Measurements from ENCODE around the gene SIGLEC8.

SIGLEC8 gene

DNA sequence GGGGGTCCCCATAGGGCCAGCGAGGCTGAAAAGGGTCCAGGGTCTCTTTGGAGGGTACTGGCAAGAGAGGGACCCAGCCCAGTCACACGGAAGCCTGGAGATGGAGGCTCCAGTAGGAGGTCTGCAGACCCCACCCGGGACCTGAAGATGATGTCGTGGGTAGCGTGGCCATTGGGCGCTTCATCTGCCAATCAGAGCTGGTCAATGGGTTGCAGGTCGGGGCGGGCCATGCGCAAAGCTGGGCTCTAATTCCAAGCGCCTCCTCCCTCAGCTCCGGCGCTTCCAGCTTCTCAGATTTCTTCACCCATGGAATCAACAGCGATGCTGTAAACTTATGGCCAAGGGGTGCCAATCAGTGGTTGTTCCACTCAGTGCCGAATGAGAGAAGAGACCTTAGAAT, 32.4 kb upstream of the SIGLEC8 start:
- H3K27me3 ChIP-seq (ENCODE audit: insufficient read depth, low read length) = no peaks in the 10 kb centered on the region
- no peak overlapping the region for H3K27ac ChIP-seq (ENCODE audit: low read depth, low read length)
- H3K4me1 ChIP-seq (ENCODE audit: insufficient read depth, low read length) = no peaks in the 10 kb centered on the region
- 71% methylated on average over 14 of the region's 14 CpGs for WGBS
- no peak overlapping the region for H3K4me3 ChIP-seq (ENCODE audit: low read length)
- H3K9ac ChIP-seq (ENCODE audit: low read depth, low read length) = no peak overlapping the region
- H3K9me3 ChIP-seq (ENCODE audit: insufficient read depth, low read depth, low read length) = peaks cover 5% of the 10 kb centered on the region
- H3K36me3 ChIP-seq (ENCODE audit: insufficient read depth, low read length) = no peaks in the 10 kb centered on the region

DNA sequence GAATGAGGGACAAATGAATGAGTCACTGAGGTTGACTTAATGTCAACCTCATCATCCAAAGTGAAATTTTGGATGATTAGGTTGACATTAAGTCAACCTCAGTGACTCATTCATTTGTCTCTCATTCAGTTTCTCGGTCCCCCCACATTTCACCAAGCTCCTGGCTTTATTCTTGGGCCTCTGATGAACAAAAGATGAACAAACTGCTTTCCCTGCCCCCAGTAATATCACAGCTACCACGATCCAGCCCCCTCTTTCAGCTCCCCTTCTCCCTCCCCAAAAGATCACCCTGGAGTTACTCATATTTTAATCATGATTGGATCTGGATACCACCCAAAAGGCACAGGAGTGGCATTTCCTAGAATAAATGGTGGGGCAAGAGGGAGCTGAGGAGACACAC, 30.9 kb upstream of the SIGLEC8 start:
- WGBS = 45% methylated on average over 2 of the region's 2 CpGs
- Histone ChIP-seq H3K9ac (ENCODE audit: low read depth, low read length) (no peak overlapping the region), H3K9me3 (ENCODE audit: insufficient read depth, low read depth, low read length) (peaks cover 6% of the 10 kb centered on the region)

GRCh38 chr19:51488491-51488890, 30.2 kb upstream of the SIGLEC8 start:
- Histone ChIP-seq H3K36me3 (ENCODE audit: insufficient read depth, low read length) (no peaks in the 10 kb centered on the region), H3K27ac (ENCODE audit: low read depth, low read length) (no peak overlapping the region), H3K4me1 (ENCODE audit: insufficient read depth, low read length) (no peaks in the 10 kb centered on the region), H3K4me3 (ENCODE audit: low read length) (no peak overlapping the region), H3K9me3 (ENCODE audit: insufficient read depth, low read depth, low read length) (peaks cover 6% of the 10 kb centered on the region), H3K27me3 (ENCODE audit: insufficient read depth, low read length) (no peaks in the 10 kb centered on the region), H3K9ac (ENCODE audit: low read depth, low read length) (no peak overlapping the region)
- WGBS = 81% methylated on average over 3 of the region's 3 CpGs

More for the DNA sequence above, 30.9 kb upstream of the SIGLEC8 start:
- no peaks in the 10 kb centered on the region for H3K4me1 ChIP-seq (ENCODE audit: insufficient read depth, low read length)
- no peaks in the 10 kb centered on the region for H3K36me3 ChIP-seq (ENCODE audit: insufficient read depth, low read length)
- no peak overlapping the region for H3K4me3 ChIP-seq (ENCODE audit: low read length)
- no peaks in the 10 kb centered on the region for H3K27me3 ChIP-seq (ENCODE audit: insufficient read depth, low read length)
- no peak overlapping the region for H3K27ac ChIP-seq (ENCODE audit: low read depth, low read length)

- peaks cover 6% of the 10 kb centered on the region for H3K9me3 ChIP-seq (ENCODE audit: insufficient read depth, low read depth, low read length)
- no peaks in the 10 kb centered on the region for H3K36me3 ChIP-seq (ENCODE audit: insufficient read depth, low read length)
- no peaks in the 10 kb centered on the region for H3K27me3 ChIP-seq (ENCODE audit: insufficient read depth, low read length)
- H3K4me3 ChIP-seq (ENCODE audit: low read length) = no peak overlapping the region
- 76% methylated on average over 5 of the region's 5 CpGs for WGBS
- H3K4me1 ChIP-seq (ENCODE audit: insufficient read depth, low read length) = no peaks in the 10 kb centered on the region
- H3K27ac ChIP-seq (ENCODE audit: low read depth, low read length) = no peak overlapping the region
- no peak overlapping the region for H3K9ac ChIP-seq (ENCODE audit: low read depth, low read length)
These were observed 27.9 kb upstream of the SIGLEC8 start for GRCh38 chr19:51485960-51486660.

GRCh38 chr19:51480590-51480989, 22.3 kb upstream of the SIGLEC8 start:
- H3K4me1 ChIP-seq (ENCODE audit: insufficient read depth, low read length) = no peaks in the 10 kb centered on the region
- 42% methylated on average over 8 of the region's 8 CpGs for WGBS

GRCh38 chr19:51479531-51480331, 21.5 kb upstream of the SIGLEC8 start:
- no peak overlapping the region for H3K27ac ChIP-seq (ENCODE audit: low read depth, low read length)
- 75% methylated on average over 12 of the region's 12 CpGs for WGBS

More at GRCh38 chr19:51480590-51480989, 22.3 kb upstream of the SIGLEC8 start:
- H3K9ac ChIP-seq (ENCODE audit: low read depth, low read length) = no peak overlapping the region
- H3K4me3 ChIP-seq (ENCODE audit: low read length) = no peak overlapping the region
- H3K27me3 ChIP-seq (ENCODE audit: insufficient read depth, low read length) = 0 out of 2 replicates have a peak, but pooled peaks cover 3% of the 10 kb centered on the region
- no peak overlapping the region for H3K27ac ChIP-seq (ENCODE audit: low read depth, low read length)
- H3K36me3 ChIP-seq (ENCODE audit: insufficient read depth, low read length) = no peaks in the 10 kb centered on the region
- no peaks in the 10 kb centered on the region; the same call in 1 of the 2 replicates for H3K9me3 ChIP-seq (ENCODE audit: insufficient read depth, low read depth, low read length)

GRCh38 chr19:51478381-51479234, 20.4 kb upstream of the SIGLEC8 start, which contains the start of gene CEACAM18:
TSS of gene CEACAM18 (plus strand) at chr19:51478539.
- H3K27ac ChIP-seq (ENCODE audit: low read depth, low read length) = no peak within 1 kb of the TSS
- 59% methylated on average over 17 of the region's 17 CpGs for WGBS

More at GRCh38 chr19:51479531-51480331, 21.5 kb upstream of the SIGLEC8 start:
- H3K36me3 ChIP-seq (ENCODE audit: insufficient read depth, low read length) = no peaks in the 10 kb centered on the region
- no peak overlapping the region for H3K4me3 ChIP-seq (ENCODE audit: low read length)
- H3K27me3 ChIP-seq (ENCODE audit: insufficient read depth, low read length) = peaks cover 6% of the 10 kb centered on the region; the same call in 1 of the 2 replicates
- no peaks in the 10 kb centered on the region for H3K4me1 ChIP-seq (ENCODE audit: insufficient read depth, low read length)
- H3K9ac ChIP-seq (ENCODE audit: low read depth, low read length) = no peak overlapping the region
- no peaks in the 10 kb centered on the region for H3K9me3 ChIP-seq (ENCODE audit: insufficient read depth, low read depth, low read length)

DNA sequence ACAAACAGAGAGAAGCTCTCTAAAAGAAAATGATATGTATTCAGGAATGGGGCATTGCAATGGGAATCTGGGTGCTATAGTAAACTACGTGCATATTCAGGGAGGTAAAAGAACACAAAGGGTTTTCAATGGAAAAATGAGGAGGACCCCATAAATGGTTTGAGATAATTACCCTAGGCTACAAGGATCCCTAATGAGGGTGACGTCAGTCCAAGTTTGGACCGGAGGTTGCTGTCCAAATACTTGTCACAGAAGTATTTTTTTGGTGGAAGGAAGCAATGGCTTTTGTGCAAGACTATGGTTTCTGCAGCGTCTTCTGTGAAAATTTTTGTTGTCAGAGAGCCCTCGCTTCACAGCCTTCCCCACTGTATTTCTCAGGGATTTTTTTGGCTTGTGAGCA, 19.1 kb upstream of the SIGLEC8 start:
- no peak overlapping the region for H3K27ac ChIP-seq (ENCODE audit: low read depth, low read length)
- H3K36me3 ChIP-seq (ENCODE audit: insufficient read depth, low read length) = no peaks in the 10 kb centered on the region
- no peak overlapping the region for H3K9ac ChIP-seq (ENCODE audit: low read depth, low read length)
- 71% methylated on average over 5 of the region's 5 CpGs for WGBS
- H3K4me1 ChIP-seq (ENCODE audit: insufficient read depth, low read length) = no peaks in the 10 kb centered on the region
- peaks cover 11% of the 10 kb centered on the region; the same call in 1 of the 2 replicates for H3K27me3 ChIP-seq (ENCODE audit: insufficient read depth, low read length)
- H3K4me3 ChIP-seq (ENCODE audit: low read length) = no peak overlapping the region
- no peaks in the 10 kb centered on the region for H3K9me3 ChIP-seq (ENCODE audit: insufficient read depth, low read depth, low read length)

More at GRCh38 chr19:51478381-51479234, 20.4 kb upstream of the SIGLEC8 start, which contains the start of gene CEACAM18:
- no peak within 1 kb of the TSS for H3K4me3 ChIP-seq (ENCODE audit: low read length)
- H3K9me3 ChIP-seq (ENCODE audit: insufficient read depth, low read depth, low read length) = no peaks in the 10 kb centered on the region
- H3K4me1 ChIP-seq (ENCODE audit: insufficient read depth, low read length) = no peaks in the 10 kb centered on the region
- H3K9ac ChIP-seq (ENCODE audit: low read depth, low read length) = no peak within 1 kb of the TSS
- no peaks in the 10 kb centered on the region for H3K36me3 ChIP-seq (ENCODE audit: insufficient read depth, low read length)
- peaks cover 11% of the 10 kb centered on the region; the same call in 1 of the 2 replicates for H3K27me3 ChIP-seq (ENCODE audit: insufficient read depth, low read length)

DNA sequence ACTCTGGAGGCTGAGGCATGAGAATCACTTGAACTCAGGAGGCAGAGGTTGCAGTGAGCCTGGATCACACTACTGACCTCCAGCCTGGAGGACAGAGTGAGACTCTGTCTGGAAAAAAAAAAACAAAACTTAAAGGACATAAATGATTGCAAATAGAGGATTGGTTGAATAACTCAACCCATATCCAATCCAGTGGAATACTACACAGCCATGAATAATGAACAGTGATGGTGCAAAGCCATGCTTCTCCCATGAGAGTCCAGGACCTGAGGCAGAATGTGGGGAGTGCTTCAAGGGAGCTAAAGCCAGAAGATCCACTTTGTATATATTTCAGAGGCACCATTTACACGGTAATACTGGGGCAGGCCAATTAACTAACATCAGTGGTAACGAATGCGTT, 17.9 kb upstream of the SIGLEC8 start:
- 91% methylated on average over 3 of the region's 3 CpGs for WGBS
- no peak overlapping the region for H3K4me3 ChIP-seq (ENCODE audit: low read length)
- H3K27ac ChIP-seq (ENCODE audit: low read depth, low read length) = no peak overlapping the region
- H3K36me3 ChIP-seq (ENCODE audit: insufficient read depth, low read length) = no peaks in the 10 kb centered on the region
- no peaks in the 10 kb centered on the region for H3K9me3 ChIP-seq (ENCODE audit: insufficient read depth, low read depth, low read length)
- no peak overlapping the region for H3K9ac ChIP-seq (ENCODE audit: low read depth, low read length)
- H3K4me1 ChIP-seq (ENCODE audit: insufficient read depth, low read length) = no peaks in the 10 kb centered on the region
- peaks cover 11% of the 10 kb centered on the region; the same call in 1 of the 2 replicates for H3K27me3 ChIP-seq (ENCODE audit: insufficient read depth, low read length)

- no peak overlapping the region for H3K9ac ChIP-seq (ENCODE audit: low read depth, low read length)
- H3K27me3 ChIP-seq (ENCODE audit: insufficient read depth, low read length) = peaks cover 16% of the 10 kb centered on the region
- no peaks in the 10 kb centered on the region for H3K36me3 ChIP-seq (ENCODE audit: insufficient read depth, low read length)
- H3K9me3 ChIP-seq (ENCODE audit: insufficient read depth, low read depth, low read length) = no peaks in the 10 kb centered on the region
- no peaks in the 10 kb centered on the region for H3K4me1 ChIP-seq (ENCODE audit: insufficient read depth, low read length)
- no peak overlapping the region for H3K27ac ChIP-seq (ENCODE audit: low read depth, low read length)
- no peak overlapping the region for H3K4me3 ChIP-seq (ENCODE audit: low read length)
- 66% methylated on average over 4 of the region's 7 CpGs for whole genome bisulfite sequencing
These were observed 14.9 kb upstream of the SIGLEC8 start for GRCh38 chr19:51473009-51473707.
